LNCaP clone FGC (cell line): ENCODE data around the gene FYB2.

Experiments used
- DNase-seq: peaks from one replicate; pipeline ENCODE4 v3.0.0-alpha.2; 2011; ENCODE audit warnings: low read depth
- H3K4me3 ChIP-seq: 2 replicates; pipeline ENCODE4 v1.5.1; 2011; ENCODE audit warnings: mild to moderate bottlenecking, low read depth, low read length, control low read depth
- CTCF ChIP-seq: IDR thresholded peaks from 2 replicates; pipeline ENCODE4 v1.5.1; 2012; ENCODE audit warnings: mild to moderate bottlenecking; ENCODE audit not compliant: control insufficient read depth, insufficient read depth; ENCODE audit errors: extremely low read depth

The FYB2 gene

GRCh38 chr1:56728964-56729363 lies 90.2 kb downstream of the FYB2 start:
- no peak overlapping the region for H3K4me3 ChIP-seq
- no peak for DNase-seq
- no peak for TF ChIP-seq CTCF

- no peak for TF ChIP-seq CTCF
- no peak overlapping the region for H3K4me3 ChIP-seq
- no peak for DNase-seq
Observed at GRCh38 chr1:56726706-56727105, 92.5 kb downstream of the FYB2 start.

GRCh38 chr1:56719171-56719570 lies 100.0 kb downstream of the FYB2 start:
- H3K4me3 ChIP-seq = no peak overlapping the region
- TF ChIP-seq CTCF = no peak
- DNase-seq = no peak

- DNase-seq = no peak
Observed at GRCh38 chr1:56715156-56715555, 104.0 kb downstream of the FYB2 start.

GRCh38 chr1:56713112-56713511 lies 106.1 kb downstream of the FYB2 start:
- DNase-seq = no peak
- no peak for TF ChIP-seq CTCF
- H3K4me3 ChIP-seq = no peak overlapping the region

More at GRCh38 chr1:56715156-56715555, 104.0 kb downstream of the FYB2 start:
- TF ChIP-seq CTCF = no peak
- H3K4me3 ChIP-seq = no peak overlapping the region

GRCh38 chr1:56712150-56712549 lies 107.1 kb downstream of the FYB2 start:
- TF ChIP-seq CTCF = no peak
- no peak overlapping the region for H3K4me3 ChIP-seq
- no peak for DNase-seq

GRCh38 chr1:56710646-56711045 lies 108.6 kb downstream of the FYB2 start:
- DNase-seq = no peak
- H3K4me3 ChIP-seq = no peak overlapping the region
- no peak for TF ChIP-seq CTCF
